Endometrial microvascular endothelial cells (primary cell): Measurements from ENCODE around the gene BCL10. TPM values are rescaled to one million over a fixed set of nuclear protein-coding genes. Genes with fewer than 3 reads are reported as not detected.

Experiments
- in situ Hi-C: cut with HindIII; loops from 2 replicates; pipeline ENCODE4 v1.10.0; 2017; ENCODE audit warnings: low sequenced_read_pairs, low pct_unique_long_range_greater_than_20kb; ENCODE audit errors: inconsistent ontology term
- total RNA-seq: library from RNA; depleted of rRNA; stranded (reverse); fragments of >200 nt; gene quantifications from one replicate; pipeline ENCODE4 v1.2.3, GENCODE V29; 2015; ENCODE audit errors: inconsistent ontology term

The BCL10 gene
- total RNA-seq, 1 donor from 2014 or later = 73.1 TPM

GRCh38 chr1:85237613-85238012, 38.8 kb downstream of the BCL10 start:
- in situ Hi-C loops = no loop called here

GRCh38 chr1:85230305-85230977, 46.0 kb downstream of the BCL10 start:
- in situ Hi-C loops = no loop called here

- in situ Hi-C loops = no loop called here
These were observed 46.8 kb downstream of the BCL10 start for GRCh38 chr1:85229574-85230097.

GRCh38 chr1:85228972-85229371, 47.5 kb downstream of the BCL10 start:
- in situ Hi-C loops = no loop called here

- in situ Hi-C loops = no loop called here
These were observed 50.6 kb downstream of the BCL10 start for GRCh38 chr1:85225624-85226380.

GRCh38 chr1:85224734-85225623, 51.5 kb downstream of the BCL10 start:
- in situ Hi-C loops = no loop called here

GRCh38 chr1:85224295-85224694, 52.1 kb downstream of the BCL10 start:
- in situ Hi-C loops = no loop called here

- in situ Hi-C loops = no loop called here
These were observed 53.1 kb downstream of the BCL10 start for GRCh38 chr1:85223334-85223733.

GRCh38 chr1:85220756-85221201, 55.7 kb downstream of the BCL10 start:
- in situ Hi-C loops = no loop called here

GRCh38 chr1:85219853-85220610, 56.4 kb downstream of the BCL10 start:
- in situ Hi-C loops = no loop called here

GRCh38 chr1:85216697-85217096, 59.7 kb downstream of the BCL10 start:
- in situ Hi-C loops = no loop called here

Other genes starting within 250 kb of the BCL10 start
- not detected for gene MCOLN3, start 228.1 kb downstream of the BCL10 start, total RNA-seq
- 2.6 TPM for gene SYDE2, start 75.6 kb downstream of the BCL10 start, total RNA-seq
- gene C1orf52, start 17.0 kb downstream of the BCL10 start, total RNA-seq = 35.2 TPM
- 50.8 TPM for gene DDAH1, start 188.5 kb upstream of the BCL10 start, total RNA-seq